ENCODE results near the gene PRELID1.
"Not testable (repeated sequence)": the region's sequence is repeated elsewhere in the genome, so short reads cannot be mapped to it uniquely, and the experiment has no call there.

The PRELID1 gene

GRCh38 chr5:177334781-177335700 lies 31.4 kb downstream of the PRELID1 start:
- in situ Hi-C loops (cut with MboI; ENCODE audit: low sequenced_read_pairs), result no loop called here

DNA sequence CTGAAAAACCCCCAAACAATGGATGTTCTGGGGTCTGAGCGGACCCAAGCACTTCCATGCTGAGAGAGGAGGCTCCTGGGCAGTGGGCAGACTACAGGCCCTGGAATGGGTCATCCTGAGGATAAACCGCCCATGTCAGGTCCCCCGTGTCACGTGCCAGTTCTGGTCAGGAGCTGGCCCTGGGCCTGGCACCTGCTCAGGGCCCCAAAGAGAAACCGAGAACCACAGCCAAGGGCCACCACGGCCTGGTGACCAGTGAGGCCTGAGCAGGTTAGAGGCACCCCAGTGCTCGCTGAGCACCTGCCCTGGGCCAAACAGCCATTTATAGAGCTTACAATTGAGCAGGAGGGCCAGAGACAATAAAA lies 32.1 kb downstream of the PRELID1 start:
- in situ Hi-C loops (cut with MboI; ENCODE audit: low sequenced_read_pairs), result no loop called here

GRCh38 chr5:177336112-177336511 lies 32.5 kb downstream of the PRELID1 start:
- in situ Hi-C loops (cut with MboI; ENCODE audit: low sequenced_read_pairs), result no loop called here

DNA sequence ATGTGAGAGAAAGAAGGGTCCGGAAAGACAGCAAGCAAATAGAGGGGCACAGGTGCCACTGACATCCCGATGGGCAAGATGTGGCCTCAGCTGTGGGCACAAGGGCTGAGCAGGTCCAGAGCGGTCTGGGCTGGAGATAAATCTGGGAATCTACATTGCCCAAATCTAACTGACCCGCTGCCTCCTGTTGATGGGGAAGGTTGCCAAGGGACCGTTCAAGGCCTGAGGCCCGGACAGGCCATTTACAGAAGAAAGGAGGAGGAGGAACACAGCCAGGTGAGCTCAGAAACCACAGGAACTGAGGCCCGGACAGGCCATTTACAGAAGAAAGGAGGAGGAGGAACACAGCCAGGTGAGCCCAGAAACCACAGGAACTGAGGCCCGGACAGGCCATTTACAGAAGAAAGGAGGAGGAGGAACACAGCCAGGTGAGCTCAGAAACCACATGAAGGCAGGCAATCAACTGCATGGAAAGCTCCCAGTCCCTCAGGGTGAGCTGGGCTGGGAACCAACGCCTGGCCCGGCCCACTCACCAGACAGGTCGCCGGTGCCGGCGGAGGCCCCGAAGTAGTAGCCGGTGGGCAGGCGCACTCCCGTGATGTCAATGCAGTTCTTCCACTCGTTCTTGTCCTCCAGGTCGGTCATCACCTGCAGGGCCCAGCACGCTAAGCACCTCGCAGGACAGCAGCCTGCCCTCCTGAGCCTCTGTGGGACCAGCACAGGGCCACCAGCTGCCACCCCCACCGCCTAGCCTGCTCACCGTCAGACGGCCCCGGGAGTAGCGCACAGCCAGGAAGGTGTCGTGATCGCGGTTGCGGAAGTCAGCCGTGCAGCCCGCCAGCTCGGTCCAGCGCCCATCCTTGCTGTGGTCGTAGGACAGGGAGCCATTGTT lies 33.2 kb downstream of the PRELID1 start:
- in situ Hi-C loops (cut with MboI; ENCODE audit: low sequenced_read_pairs), result no loop called here

GRCh38 chr5:177338251-177339106 lies 34.9 kb downstream of the PRELID1 start:
- in situ Hi-C loops (cut with MboI; ENCODE audit: low sequenced_read_pairs), result no loop called here

- in situ Hi-C loops (cut with MboI; ENCODE audit: low sequenced_read_pairs), result no loop called here
Measured at GRCh38 chr5:177339107-177339638, 35.6 kb downstream of the PRELID1 start.

GRCh38 chr5:177343000-177343399 lies 39.4 kb downstream of the PRELID1 start:
- in situ Hi-C loops (cut with MboI; ENCODE audit: low sequenced_read_pairs), result not testable (repeated sequence)

GRCh38 chr5:177343777-177344176 lies 40.2 kb downstream of the PRELID1 start:
- in situ Hi-C loops (cut with MboI; ENCODE audit: low sequenced_read_pairs), result no loop called here

DNA sequence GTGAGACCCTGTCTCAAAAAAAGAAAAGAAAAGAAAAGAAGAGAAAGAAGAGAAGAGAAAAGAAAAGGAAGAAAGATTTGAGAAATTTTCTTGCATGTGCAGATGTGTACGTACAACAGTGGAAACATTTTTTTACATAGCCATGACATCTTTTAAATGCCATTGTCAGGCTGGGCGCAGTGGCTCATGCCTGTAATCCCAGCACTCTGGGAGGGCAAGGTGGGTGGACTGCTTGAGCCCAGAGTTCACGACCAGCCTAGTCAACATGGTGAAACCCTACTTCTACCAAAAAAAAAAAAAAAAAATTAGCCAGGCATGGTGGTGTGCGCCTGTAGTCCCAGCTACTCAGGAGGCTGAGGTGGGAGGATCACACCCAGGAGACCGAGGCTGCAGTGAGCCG lies 41.3 kb downstream of the PRELID1 start:
- in situ Hi-C loops (cut with MboI; ENCODE audit: low sequenced_read_pairs), result no loop called here

GRCh38 chr5:177346820-177347219 lies 43.2 kb downstream of the PRELID1 start:
- in situ Hi-C loops (cut with MboI; ENCODE audit: low sequenced_read_pairs), result no loop called here

DNA sequence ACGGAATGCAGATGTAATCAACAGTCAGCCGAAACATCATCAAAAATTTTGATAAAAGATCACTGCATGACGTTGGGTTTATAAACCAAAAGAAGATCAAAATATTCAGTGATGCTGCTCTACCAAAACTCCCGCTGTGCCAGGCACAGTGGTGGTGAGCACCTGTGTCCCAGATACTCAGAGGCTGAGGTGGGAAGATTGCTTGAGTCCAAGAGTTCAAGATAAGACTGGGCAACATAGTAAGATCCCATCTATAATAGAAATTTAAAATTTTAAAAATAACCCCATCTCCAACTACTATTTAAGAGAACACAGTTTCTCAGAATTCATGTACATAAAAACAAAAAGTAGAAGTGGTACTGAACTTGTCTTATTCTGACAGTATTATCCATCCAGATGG lies 44.1 kb downstream of the PRELID1 start:
- in situ Hi-C loops (cut with MboI; ENCODE audit: low sequenced_read_pairs), result no loop called here

DNA sequence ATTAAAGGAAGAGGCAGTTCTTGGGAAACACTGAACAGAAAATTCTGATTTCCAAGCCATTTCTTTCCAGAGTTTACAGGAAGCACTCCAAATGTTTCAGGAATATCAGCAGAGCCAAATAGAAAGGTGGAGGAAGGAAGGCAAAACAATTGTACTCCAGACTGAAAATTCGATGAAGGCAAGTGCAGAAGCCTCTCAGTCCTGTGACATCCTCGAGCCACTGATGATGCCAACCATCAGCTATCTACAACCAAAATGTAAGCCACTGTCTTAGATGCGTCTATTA lies 45.7 kb downstream of the PRELID1 start:
- in situ Hi-C loops (cut with MboI; ENCODE audit: low sequenced_read_pairs), result no loop called here

- in situ Hi-C loops (cut with MboI; ENCODE audit: low sequenced_read_pairs), result no loop called here
Measured at GRCh38 chr5:177349762-177350161, 46.2 kb downstream of the PRELID1 start.

GRCh38 chr5:177350776-177351391 lies 47.3 kb downstream of the PRELID1 start:
- in situ Hi-C loops (cut with MboI; ENCODE audit: low sequenced_read_pairs), result no loop called here

DNA sequence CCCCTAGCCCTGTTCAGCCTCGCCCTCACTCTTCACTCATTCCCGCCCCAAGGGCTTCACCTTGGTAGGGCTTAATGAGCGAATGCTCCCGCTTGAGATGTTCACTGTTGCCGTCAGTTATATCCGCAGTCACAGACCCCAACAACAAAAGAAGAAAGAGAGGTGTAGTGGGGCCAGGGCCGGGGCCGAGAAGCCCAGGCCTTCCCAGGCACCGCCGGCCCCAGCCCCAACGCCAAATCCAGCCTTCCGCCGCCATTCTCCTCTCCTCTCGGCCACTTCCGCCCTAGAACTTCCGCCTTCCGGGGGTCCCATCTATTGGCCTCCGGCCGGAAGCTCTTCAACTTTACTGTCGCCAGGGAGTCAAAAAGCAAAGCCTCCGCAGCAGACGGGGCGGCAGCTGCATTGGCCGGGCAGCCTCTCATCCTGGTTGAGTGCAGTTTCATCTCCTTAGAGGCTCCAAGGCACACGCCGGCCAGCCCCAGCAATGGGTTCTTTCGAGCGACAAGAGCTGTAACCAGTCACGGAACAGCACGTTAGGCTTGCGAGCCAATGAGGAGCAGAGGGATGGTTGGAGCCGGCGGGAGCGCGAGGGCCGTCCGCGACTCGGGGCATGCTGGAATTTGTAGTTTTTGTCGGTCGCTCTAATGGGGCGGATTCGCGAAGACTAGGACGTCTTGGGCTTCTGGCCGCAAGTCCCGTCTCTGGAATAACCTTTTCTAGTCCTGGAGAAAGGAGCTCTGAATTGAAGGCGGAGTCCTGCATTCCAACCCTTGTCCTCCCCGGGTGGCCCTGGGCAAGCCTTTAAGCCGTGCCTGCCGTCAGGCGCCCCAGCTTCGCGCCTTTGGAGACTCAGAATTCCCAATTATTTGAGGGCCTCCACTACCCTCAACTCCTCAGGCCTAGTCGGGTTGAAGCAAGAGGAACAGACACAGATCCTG lies 48.1 kb downstream of the PRELID1 start, which contains the start of gene LMAN2:
Gene LMAN2 (minus strand): TSS at position 277 of the 938 bp plus-strand sequence. CDS start 21 bp downstream, at position 256.
- in situ Hi-C loops (cut with MboI; ENCODE audit: low sequenced_read_pairs), result no loop called here

DNA sequence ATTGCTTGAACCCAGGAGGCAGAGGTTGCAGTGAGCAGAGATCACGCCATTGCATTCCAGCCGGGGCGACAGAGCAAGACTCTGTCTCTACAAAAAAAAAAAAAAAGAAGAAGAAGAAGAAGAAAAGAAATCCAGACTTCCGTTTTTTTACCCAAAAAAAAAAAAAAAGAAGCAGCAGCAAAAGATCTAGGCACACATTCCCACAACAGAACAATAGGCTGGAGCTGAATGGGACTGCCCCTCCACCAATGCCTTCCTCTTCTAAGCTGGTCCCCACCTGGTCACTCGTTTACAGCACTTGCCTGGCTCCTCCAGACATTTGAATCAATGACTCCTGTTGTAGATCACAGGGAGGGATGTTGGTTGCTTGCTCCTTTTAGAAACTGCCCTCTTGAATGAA lies 49.5 kb downstream of the PRELID1 start:
- in situ Hi-C loops (cut with MboI; ENCODE audit: low sequenced_read_pairs), result no loop called here

DNA sequence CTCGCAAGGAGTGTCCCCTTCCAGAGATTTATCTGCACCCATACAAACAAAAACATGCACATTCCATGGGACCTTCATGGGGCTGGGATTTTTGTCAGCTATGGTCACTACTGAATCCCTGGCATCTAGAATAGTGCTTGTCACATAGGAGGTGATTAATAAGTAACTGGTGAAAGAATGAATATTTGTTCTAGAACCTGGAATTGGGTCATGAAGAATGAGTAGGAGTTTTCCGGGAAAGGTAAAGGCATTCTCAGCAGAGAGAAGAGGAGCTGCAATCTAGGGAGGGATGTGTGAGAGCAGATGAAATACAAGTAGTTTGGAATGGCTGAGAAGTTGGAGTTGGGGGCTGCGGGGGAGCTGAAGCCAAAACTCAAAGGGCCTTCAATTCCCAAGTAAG lies 50.7 kb downstream of the PRELID1 start:
- in situ Hi-C loops (cut with MboI; ENCODE audit: low sequenced_read_pairs), result no loop called here

GRCh38 chr5:177354711-177355110 lies 51.1 kb downstream of the PRELID1 start:
- in situ Hi-C loops (cut with MboI; ENCODE audit: low sequenced_read_pairs), result no loop called here

DNA sequence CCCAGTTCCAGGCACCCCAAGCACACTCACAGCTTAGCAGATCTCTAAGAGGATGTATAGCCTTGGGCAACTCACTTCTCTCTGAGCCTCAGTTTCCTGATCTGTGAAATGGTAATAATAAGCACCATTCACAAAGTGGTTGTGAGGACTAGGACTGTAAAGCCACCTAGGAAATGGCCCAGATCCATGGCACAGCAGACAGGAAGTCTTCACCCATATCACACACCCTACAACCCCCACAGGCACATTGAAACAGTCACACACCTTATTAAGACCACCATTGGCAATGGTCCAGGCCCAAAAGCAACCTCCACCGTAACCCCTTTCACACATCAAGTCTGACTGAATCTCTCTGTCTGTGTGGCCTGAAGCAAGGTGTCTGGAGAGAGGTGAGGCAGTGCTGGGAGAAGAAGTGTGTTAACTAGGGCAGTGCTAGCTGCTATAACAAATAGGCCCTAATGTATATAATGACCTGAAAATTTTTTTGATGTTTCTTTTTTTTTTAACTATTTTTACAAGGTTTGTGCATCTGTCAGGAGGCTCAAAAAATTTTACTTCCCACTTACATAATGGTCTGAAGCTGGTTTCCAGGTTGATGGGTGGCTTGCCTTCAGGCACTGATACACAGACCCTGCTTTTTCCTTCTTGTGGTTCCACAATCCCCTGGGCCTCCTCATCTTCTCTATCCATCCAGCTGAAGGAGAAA lies 51.7 kb downstream of the PRELID1 start:
- in situ Hi-C loops (cut with MboI; ENCODE audit: low sequenced_read_pairs), result no loop called here
